22Rv1 (cell line): ENCODE results near the gene AP5M1.
"Not testable (repeated sequence)": the region's sequence is repeated elsewhere in the genome, so short reads cannot be mapped to it uniquely, and the experiment has no call there.

Source experiments
- ZFX ChIP-seq: fragments of 450-650 bp; IDR thresholded peaks from 2 replicates; pipeline ENCODE4 v1.6.1; 2017; ENCODE audit warnings: antibody characterized with exemption, borderline replicate concordance
- TF ChIP-seq, protein P1 (sequence below): fragments of 450-650 bp; IDR thresholded peaks from 2 replicates; pipeline ENCODE4 v1.5.1; 2017; ENCODE audit warnings: mild to moderate bottlenecking

DNA sequence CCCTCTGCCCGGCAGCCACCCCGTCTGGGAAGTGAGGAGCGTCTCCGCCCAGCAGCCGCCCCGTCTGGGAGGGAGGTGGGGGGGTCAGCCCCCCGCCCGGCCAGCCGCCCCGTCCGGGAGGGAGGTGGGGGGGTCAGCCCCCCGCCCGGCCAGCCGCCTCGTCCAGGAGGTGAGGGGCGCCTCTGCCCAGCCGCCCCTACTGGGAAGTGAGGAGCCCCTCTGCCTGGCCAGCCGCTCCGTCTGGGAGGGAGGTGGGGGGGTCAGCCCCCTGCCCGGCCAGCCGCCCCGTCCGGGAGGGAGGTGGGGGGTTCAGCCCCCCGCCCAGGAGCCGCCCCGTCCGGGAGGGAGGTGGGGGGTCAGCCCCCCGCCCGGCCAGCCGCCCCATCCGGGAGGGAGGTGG lies 65.0 kb downstream of the AP5M1 start:
- TF ChIP-seq, protein P1, sequence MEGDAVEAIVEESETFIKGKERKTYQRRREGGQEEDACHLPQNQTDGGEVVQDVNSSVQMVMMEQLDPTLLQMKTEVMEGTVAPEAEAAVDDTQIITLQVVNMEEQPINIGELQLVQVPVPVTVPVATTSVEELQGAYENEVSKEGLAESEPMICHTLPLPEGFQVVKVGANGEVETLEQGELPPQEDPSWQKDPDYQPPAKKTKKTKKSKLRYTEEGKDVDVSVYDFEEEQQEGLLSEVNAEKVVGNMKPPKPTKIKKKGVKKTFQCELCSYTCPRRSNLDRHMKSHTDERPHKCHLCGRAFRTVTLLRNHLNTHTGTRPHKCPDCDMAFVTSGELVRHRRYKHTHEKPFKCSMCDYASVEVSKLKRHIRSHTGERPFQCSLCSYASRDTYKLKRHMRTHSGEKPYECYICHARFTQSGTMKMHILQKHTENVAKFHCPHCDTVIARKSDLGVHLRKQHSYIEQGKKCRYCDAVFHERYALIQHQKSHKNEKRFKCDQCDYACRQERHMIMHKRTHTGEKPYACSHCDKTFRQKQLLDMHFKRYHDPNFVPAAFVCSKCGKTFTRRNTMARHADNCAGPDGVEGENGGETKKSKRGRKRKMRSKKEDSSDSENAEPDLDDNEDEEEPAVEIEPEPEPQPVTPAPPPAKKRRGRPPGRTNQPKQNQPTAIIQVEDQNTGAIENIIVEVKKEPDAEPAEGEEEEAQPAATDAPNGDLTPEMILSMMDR, result not testable (repeated sequence)
- not testable (repeated sequence) for TF ChIP-seq ZFX
